ENCODE results near the gene RPL13A. TPM values are rescaled to one million over a fixed set of nuclear protein-coding genes. Genes with fewer than 3 reads are reported as not detected.
A peak's percentile ranks its signal among the peaks of the same experiment; 100 is the strongest.

Gene RPL13A
- total RNA-seq, result 2,267 and 3,501 TPM in 2 replicates

DNA sequence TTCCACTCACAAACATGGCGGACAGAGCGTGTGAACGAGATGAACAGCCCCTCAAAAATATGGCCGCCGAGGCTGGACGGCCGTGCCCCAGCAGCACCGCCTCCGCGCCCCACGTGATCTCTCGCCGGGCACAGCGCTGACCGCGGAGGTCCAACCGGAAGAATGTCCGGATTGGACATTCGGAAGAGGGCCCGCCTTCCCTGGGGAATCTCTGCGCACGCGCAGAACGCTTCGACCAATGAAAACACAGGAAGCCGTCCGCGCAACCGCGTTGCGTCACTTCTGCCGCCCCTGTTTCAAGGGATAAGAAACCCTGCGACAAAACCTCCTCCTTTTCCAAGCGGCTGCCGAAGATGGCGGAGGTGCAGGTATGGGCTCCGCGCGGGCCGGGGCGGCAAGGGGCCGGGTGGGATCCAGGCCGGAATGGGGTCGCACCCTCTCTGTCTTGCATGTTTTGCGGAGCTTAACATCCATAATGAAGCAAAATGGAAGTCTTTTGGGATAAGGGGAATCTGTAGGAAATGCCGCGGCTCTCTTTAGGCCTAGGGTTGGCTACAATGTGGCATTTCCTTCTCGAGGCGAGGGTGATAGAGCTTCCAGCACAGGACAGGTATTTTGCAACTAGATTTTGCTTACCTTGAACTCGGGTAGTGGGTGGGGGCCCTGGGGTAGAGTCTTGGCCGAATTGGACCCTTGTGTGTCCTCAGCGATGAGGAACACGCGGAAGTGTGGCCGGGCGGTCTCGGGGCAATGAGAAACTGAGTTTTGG lies at the start of gene RPL13A:
TSS of gene RPL13A (plus strand) at position 332 of the 769 bp plus-strand sequence. CDS start at position 354, 22 bp downstream.

DNA sequence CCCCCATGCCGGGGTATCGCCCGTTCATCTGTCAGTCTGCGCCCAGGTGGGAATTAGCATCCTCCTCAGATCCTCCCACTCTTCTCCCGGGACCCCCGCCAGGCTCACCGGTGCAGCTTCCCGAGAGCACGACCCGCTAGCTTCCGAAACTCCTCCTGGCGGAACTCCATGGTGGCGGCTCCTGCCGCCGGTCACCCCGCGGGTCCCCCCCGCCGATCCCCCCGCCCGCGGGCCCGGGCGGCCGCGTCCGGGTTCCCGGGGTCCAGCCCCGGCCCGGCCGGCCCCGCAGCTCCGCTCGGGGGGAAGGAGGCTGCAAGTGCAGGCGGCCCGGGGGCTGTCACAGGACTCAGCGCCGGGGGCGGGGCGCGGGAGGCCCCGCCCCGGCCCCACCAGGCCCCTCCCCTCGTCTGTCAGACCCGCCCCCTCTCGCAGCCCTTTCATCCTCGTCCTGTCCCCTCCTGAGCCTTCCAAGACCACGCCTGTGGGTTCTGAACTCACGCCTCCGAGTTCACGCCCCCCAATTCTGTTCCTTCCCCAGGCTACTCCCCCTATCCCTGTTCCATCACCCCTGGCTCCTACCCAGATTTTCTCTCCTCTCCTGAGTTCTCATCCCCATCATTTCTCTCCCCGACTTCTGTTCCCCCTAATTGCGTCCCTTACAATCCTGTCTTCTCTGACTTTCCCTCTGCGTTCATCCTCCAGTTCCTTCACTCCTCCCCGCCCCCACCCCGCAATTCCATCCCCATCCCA lies 46.0 kb upstream of the RPL13A start, which contains the start of gene SLC17A7:
TSS of gene SLC17A7 (minus strand) at position 318 of the 750 bp plus-strand sequence. CDS start at position 170, 148 bp downstream.

DNA sequence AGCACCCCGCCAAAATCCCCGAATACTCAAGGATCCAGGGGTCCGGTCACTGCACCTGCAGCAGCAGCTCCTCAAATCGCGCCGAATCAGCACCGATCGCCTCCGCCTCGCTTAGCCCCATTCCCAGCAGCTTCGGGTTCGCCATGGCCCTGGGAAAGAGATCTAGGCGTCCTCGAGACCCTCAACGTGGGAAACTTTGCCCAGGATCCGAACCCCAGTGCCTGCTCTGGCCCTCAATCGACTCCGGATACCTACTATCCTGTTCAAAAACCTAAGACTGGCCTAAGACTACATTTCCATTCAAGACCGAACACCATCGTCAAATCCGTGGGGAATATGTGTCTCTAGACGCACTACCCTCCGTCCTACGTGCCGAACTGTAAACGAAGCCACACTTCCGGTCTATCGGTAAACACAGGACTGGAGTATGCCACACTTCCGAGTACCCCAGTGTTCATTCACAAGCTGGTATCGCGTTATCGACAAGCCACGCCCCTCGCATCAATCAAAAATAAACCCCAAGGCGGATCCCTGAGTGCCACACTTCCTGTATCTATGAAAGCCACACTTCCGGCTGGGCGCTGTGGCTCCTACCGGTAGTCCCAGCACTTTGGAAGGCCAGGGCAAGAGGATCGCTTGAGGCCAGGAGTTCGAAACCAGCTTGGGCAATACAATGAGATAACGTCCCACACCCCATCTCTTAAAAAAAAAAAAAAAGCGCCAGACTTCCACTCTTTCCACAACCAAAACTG lies 35.8 kb upstream of the RPL13A start, which contains the start of gene PIH1D1:
TSS of gene PIH1D1 (minus strand) at position 385 of the 752 bp plus-strand sequence. CDS start at position 145, 240 bp downstream.

DNA sequence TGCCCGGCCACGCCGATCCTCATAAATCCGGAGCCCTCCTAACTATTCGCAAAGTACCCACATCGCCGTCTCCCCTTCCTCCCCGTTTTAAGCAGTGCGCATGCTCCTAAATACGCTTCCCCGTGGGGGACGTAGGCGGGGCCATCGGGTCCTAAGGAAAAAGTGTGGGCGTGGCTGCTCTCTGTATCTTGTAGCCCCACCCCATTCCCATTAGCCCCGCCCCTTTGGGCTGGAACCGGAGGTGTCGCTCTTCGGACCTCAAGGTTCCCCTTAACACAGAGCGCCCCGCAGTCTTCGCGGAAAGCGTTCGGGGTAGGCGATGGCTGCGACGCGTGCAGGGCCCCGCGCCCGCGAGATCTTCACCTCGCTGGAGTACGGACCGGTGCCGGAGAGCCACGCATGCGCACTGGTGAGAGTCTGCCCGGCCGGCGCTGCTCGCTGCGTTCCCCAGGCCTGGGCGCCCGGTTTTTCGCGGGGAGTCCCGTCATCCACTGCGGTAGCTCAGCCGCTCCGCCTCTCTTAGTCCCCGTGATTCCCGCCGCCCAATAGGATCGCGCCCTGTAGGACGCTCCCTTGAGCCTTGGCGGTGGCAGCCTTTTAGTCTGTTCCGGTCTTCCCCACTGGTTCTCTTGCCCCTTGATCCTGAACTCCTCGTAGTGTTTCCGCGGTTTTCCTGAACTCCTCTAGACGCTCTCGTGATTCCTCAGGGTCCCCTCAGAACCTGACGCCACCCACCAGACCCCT lies 34.2 kb upstream of the RPL13A start, which contains the start of gene ALDH16A1:
TSS of gene ALDH16A1 (plus strand) at position 213 of the 744 bp plus-strand sequence. CDS start at position 320, 107 bp downstream.

GRCh38 chr19:49473868-49474541 lies 13.4 kb upstream of the RPL13A start, which contains the start of gene FLT3LG:
Gene FLT3LG (plus strand): TSS chr19:49474215. CDS start chr19:49474640, 425 bp downstream.

Small RNAs within 50 kb of the gene (small RNA-seq; reads per million reads assigned to genes)
- gene COX6CP7 (not detected), gene MIR150 (0.46 reads per million, percentile 24 among the genes with 10 or more reads in this experiment), gene SNORD32A (not detected), gene SNORD33 (not detected), gene SNORD34 (not detected), gene SNORD35A (not detected), gene SNORD35B (not detected)

Other genes starting within 250 kb of the RPL13A start
- gene SLC6A16, start 162.4 kb upstream of the RPL13A start, total RNA-seq, result under 0.01 TPM in 1 of 2 replicates, not detected in the other
- gene CD37, start 152.2 kb upstream of the RPL13A start, total RNA-seq, result not detected in 2 replicates
- gene TEAD2, start 125.2 kb upstream of the RPL13A start, total RNA-seq, result 5.1 and 18.8 TPM in 2 replicates
- gene DKKL1, start 123.7 kb upstream of the RPL13A start, total RNA-seq, result 0.39 TPM in 1 of 2 replicates, not detected in the other
- not detected in 2 replicates for gene KASH5, start 99.4 kb upstream of the RPL13A start, total RNA-seq
- not detected in 2 replicates for gene PTH2, start 64.2 kb upstream of the RPL13A start, total RNA-seq
- not detected in 2 replicates for gene GFY, start 62.2 kb upstream of the RPL13A start, total RNA-seq
- under 0.01 TPM in 1 of 2 replicates, not detected in the other for gene SLC17A7, start 46.1 kb upstream of the RPL13A start, total RNA-seq
- 84.0 and 118 TPM in 2 replicates for gene PIH1D1, start 35.8 kb upstream of the RPL13A start, total RNA-seq
- 27.1 and 34.2 TPM in 2 replicates for gene ALDH16A1, start 34.4 kb upstream of the RPL13A start, total RNA-seq
- gene FLT3LG, start 13.4 kb upstream of the RPL13A start, total RNA-seq, result 0.79 TPM in 1 of 2 replicates, not detected in the other
- 2,287 and 2,633 TPM in 2 replicates for gene RPS11, start 8.8 kb downstream of the RPL13A start, total RNA-seq
- 39.7 and 108 TPM in 2 replicates for gene FCGRT, start 25.1 kb downstream of the RPL13A start, total RNA-seq
- 39.7 and 79.5 TPM in 2 replicates for gene RCN3, start 40.4 kb downstream of the RPL13A start, total RNA-seq
- gene NOSIP, start 92.9 kb downstream of the RPL13A start, total RNA-seq, result 64.0 and 72.6 TPM in 2 replicates
- 8.6 and 11.2 TPM in 2 replicates for gene PRRG2, start 93.7 kb downstream of the RPL13A start, total RNA-seq
- gene PRR12, start 103.6 kb downstream of the RPL13A start, total RNA-seq, result 4.4 and 5.9 TPM in 2 replicates
- gene RRAS, start 152.5 kb downstream of the RPL13A start, total RNA-seq, result 50.3 and 51.6 TPM in 2 replicates
- 19.6 and 31.6 TPM in 2 replicates for gene SCAF1, start 154.6 kb downstream of the RPL13A start, total RNA-seq
- gene IRF3, start 178.2 kb downstream of the RPL13A start, total RNA-seq, result 64.0 and 64.4 TPM in 2 replicates
- 8.2 and 16.1 TPM in 2 replicates for gene BCL2L12, start 178.3 kb downstream of the RPL13A start, total RNA-seq
- gene PRMT1, start 189.7 kb downstream of the RPL13A start, total RNA-seq, result 132 and 208 TPM in 2 replicates
- 0.43 and 1.2 TPM in 2 replicates for gene ADM5, start 202.0 kb downstream of the RPL13A start, total RNA-seq
- 1.6 and 3.1 TPM in 2 replicates for gene CPT1C, start 203.5 kb downstream of the RPL13A start, total RNA-seq

Data from placental epithelial cell (primary cell).